NT2/D1 (cell line): ENCODE data around the gene ADAMTS7.

ENCODE experiments used
- DNase-seq: peaks from one replicate; pipeline ENCODE4 v3.0.0-alpha.2; 2011; ENCODE audit warnings: low read depth, low spot score
- H3K27me3 ChIP-seq: 2 replicates; pipeline ENCODE4 v1.6.0; 2011; ENCODE audit warnings: mild to moderate bottlenecking; ENCODE audit not compliant: insufficient read length, insufficient read depth
- H3K36me3 ChIP-seq: 2 replicates; pipeline ENCODE4 v1.6.1; 2011; ENCODE audit warnings: mild to moderate bottlenecking, low read length, mixed read lengths; ENCODE audit not compliant: insufficient read depth, insufficient read length
- H3K4me1 ChIP-seq: 2 replicates; pipeline ENCODE4 v1.5.1; 2011; ENCODE audit not compliant: insufficient read depth, insufficient read length
- H3K4me3 ChIP-seq: 2 replicates; pipeline ENCODE4 v1.5.1; 2011; ENCODE audit warnings: low read depth; ENCODE audit not compliant: insufficient read length
- H3K9ac ChIP-seq: 2 replicates; pipeline ENCODE4 v1.6.0; 2011; ENCODE audit warnings: low read depth; ENCODE audit not compliant: insufficient read length
- H3K9me3 ChIP-seq: 2 replicates; pipeline ENCODE4 v1.5.1; 2011; ENCODE audit warnings: mild to moderate bottlenecking, low read length; ENCODE audit not compliant: insufficient read depth
- SUZ12 ChIP-seq: IDR thresholded peaks from 2 replicates; pipeline ENCODE4 v1.6.1; 2011; ENCODE audit not compliant: insufficient read length, insufficient read depth; ENCODE audit errors: extremely low read depth
- YY1 ChIP-seq: IDR thresholded peaks from 2 replicates; pipeline ENCODE4 v1.6.1; 2011; ENCODE audit not compliant: insufficient read length, insufficient read depth
- ZNF274 ChIP-seq: IDR thresholded peaks from 2 replicates; pipeline ENCODE4 v1.6.1; 2011; ENCODE audit warnings: mild to moderate bottlenecking, low read depth, low read length

ADAMTS7 gene, protein sequence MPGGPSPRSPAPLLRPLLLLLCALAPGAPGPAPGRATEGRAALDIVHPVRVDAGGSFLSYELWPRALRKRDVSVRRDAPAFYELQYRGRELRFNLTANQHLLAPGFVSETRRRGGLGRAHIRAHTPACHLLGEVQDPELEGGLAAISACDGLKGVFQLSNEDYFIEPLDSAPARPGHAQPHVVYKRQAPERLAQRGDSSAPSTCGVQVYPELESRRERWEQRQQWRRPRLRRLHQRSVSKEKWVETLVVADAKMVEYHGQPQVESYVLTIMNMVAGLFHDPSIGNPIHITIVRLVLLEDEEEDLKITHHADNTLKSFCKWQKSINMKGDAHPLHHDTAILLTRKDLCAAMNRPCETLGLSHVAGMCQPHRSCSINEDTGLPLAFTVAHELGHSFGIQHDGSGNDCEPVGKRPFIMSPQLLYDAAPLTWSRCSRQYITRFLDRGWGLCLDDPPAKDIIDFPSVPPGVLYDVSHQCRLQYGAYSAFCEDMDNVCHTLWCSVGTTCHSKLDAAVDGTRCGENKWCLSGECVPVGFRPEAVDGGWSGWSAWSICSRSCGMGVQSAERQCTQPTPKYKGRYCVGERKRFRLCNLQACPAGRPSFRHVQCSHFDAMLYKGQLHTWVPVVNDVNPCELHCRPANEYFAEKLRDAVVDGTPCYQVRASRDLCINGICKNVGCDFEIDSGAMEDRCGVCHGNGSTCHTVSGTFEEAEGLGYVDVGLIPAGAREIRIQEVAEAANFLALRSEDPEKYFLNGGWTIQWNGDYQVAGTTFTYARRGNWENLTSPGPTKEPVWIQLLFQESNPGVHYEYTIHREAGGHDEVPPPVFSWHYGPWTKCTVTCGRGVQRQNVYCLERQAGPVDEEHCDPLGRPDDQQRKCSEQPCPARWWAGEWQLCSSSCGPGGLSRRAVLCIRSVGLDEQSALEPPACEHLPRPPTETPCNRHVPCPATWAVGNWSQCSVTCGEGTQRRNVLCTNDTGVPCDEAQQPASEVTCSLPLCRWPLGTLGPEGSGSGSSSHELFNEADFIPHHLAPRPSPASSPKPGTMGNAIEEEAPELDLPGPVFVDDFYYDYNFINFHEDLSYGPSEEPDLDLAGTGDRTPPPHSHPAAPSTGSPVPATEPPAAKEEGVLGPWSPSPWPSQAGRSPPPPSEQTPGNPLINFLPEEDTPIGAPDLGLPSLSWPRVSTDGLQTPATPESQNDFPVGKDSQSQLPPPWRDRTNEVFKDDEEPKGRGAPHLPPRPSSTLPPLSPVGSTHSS (N-terminal part only)

DNA sequence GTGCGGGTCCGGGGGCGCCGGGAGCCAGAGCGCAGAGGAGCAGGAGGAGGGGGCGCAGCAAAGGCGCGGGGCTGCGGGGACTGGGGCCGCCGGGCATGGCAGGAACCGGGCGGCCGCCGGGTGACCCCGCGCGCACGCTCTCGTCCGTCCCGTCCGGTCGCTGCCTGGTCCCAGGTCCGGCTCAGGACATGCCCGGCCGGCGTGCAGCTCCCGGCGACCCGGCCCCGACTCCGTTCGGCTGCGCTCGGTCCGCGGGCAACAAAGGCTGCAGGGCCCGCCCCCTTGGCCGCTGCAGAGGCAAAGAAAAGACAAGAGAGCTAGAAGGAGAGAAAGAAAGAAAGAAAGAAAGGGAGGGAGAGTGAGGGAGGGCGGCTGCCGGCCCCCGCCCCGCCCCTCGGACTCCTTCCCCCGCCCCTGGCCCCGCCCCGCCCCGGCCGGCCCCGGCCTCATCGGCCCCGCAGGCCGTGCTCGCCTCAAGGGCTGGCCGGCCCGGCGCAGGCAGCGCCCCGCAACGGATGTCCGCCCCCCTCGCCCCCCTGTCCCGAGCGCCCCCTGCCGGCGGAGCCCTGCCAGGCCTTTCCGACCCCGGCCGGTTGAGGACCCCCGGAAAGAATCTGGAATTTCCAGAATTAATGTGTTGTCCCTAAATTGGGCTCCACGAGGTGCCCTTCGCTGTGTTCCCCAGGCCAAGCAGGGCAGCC lies at the start of gene ADAMTS7:
TSS of gene ADAMTS7 (minus strand) at position 341 of the 701 bp plus-strand sequence. CDS start at position 97, 244 bp downstream.
- TF ChIP-seq YY1 (no peak), ZNF274 (no peak), SUZ12 (no peak)
- peaks cover 9% of the 10 kb centered on the region for H3K4me1 ChIP-seq
- H3K36me3 ChIP-seq = no peaks in the 10 kb centered on the region
- peaks cover 27% of the 10 kb centered on the region for H3K27me3 ChIP-seq
- peak; percentile 72 for DNase-seq
- H3K4me3 ChIP-seq = peak within 1 kb of the TSS; percentile 75
- peak within 1 kb of the TSS; percentile 90 for H3K9ac ChIP-seq
- peaks cover 7% of the 10 kb centered on the region; the same call in 1 of the 2 replicates for H3K9me3 ChIP-seq

DNA sequence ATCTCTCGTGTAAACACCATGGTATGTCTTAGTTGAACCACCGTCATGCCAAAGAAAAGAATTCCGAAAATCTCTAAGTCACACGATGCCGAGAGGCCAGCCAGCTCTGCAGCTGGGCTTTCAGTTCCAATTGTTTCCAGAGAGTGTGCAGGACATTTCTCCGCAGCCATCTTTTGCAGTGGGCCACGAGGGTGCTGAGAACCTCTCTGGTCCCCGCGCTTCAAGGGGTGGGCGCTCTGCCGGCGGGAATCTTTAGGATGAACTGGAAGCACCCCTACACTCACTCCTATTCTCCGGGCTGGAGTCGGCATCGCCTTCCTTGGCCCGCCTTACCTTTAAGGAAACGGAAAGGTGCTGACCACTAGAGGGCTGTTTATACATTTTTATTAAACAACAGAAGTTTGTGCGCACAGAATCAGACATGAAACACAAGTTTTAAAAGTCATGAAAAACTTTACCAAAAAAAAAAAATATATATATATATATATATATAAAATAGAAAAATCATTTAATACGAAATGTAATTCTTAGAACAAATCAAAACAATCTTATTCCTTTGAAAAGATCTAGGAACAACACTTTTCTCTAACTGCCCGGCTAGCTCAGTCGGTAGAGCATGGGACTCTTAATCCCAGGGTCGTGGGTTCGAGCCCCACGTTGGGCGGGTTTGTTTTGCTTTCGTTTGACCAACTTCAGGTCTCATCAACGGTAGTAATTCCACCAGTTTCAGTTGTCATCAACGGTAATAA lies 48.9 kb upstream of the ADAMTS7 start:
- DNase-seq = peak; percentile 81
- peak overlapping the region; percentile 85 for H3K9ac ChIP-seq
- no peak for TF ChIP-seq ZNF274
- no peak for TF ChIP-seq YY1
- no peak for TF ChIP-seq SUZ12
- H3K36me3 ChIP-seq = no peaks in the 10 kb centered on the region
- no peaks in the 10 kb centered on the region for H3K27me3 ChIP-seq
- no peaks in the 10 kb centered on the region for H3K9me3 ChIP-seq
- no peaks in the 10 kb centered on the region for H3K4me1 ChIP-seq
- H3K4me3 ChIP-seq = peak overlapping the region; percentile 54

DNA sequence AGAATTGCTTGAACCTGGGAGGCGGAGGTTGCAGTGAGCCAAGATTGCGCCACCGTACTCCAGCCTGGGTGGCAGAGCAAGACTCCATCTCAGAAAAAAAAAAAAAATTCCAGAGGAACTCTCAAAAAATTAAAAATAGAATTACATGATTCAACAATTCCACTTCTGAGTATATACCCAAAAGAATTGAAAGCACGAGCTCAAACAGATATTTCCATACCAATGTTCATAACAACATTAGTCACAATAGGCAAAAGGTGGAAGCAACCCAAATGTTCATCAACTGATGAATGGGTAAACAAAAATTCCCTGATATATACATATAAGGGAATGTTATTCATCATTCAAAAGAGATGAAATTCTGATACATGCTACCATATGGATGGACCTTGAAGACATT lies 44.5 kb upstream of the ADAMTS7 start:
- Histone ChIP-seq H3K4me1 (no peaks in the 10 kb centered on the region), H3K9ac (no peak overlapping the region), H3K36me3 (no peaks in the 10 kb centered on the region), H3K27me3 (no peaks in the 10 kb centered on the region), H3K4me3 (no peak overlapping the region), H3K9me3 (no peaks in the 10 kb centered on the region)
- DNase-seq = no peak
- TF ChIP-seq SUZ12 = no peak
- TF ChIP-seq ZNF274 = no peak
- no peak for TF ChIP-seq YY1

DNA sequence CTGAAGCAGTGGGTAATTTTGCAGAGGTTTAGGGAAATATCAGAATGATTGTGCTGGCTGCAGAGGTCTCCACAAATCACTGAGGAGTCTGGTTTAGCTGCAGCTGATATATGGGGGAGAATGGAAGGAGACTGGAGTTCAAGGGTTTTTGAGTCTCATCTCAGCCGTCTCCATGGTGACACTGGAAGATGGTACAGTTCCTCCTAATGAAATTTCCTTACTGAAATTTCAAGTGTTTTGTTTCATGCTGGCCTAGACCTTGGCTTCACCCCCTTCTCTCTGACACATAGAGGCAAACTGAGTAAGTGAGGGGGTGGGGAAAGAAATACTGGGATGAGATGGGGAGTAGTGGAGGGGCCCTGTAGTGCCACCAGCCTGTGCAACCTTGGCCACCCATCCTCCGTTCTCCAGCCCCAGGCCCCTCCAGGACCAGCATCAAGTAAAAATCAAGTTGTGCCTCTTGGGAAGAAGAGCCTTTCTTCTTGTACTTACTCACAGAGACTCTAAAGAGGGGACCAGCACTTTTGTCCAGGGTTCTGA lies 43.6 kb upstream of the ADAMTS7 start:
- H3K9ac ChIP-seq = no peak overlapping the region
- no peaks in the 10 kb centered on the region for H3K9me3 ChIP-seq
- no peak overlapping the region for H3K4me3 ChIP-seq
- DNase-seq = no peak
- TF ChIP-seq ZNF274 (no peak), YY1 (no peak), SUZ12 (no peak)
- no peaks in the 10 kb centered on the region for H3K4me1 ChIP-seq
- no peaks in the 10 kb centered on the region for H3K36me3 ChIP-seq
- no peaks in the 10 kb centered on the region for H3K27me3 ChIP-seq

DNA sequence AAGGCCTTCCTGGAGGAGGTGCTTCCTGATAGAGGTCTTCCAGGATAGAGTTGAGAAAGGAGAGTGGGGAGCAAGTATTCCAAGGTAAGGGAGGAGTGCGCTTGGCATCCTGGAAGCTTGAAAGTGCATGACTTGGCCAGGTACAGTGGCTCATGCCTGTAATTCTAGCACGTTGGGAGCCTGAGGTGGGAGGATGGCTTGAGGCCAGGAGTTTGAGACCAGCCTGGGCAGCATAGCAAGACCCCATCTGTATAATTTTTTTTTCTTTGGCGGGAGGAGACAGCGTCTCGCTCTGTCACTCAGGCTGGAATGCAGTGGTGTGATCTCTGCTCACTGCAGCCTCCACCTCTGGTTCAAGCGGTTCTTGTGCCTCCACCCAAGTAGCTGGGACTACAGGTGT lies 42.2 kb upstream of the ADAMTS7 start:
- Histone ChIP-seq H3K9me3 (no peaks in the 10 kb centered on the region), H3K27me3 (no peaks in the 10 kb centered on the region), H3K9ac (no peak overlapping the region), H3K36me3 (no peaks in the 10 kb centered on the region), H3K4me3 (no peak overlapping the region), H3K4me1 (peaks cover 1% of the 10 kb centered on the region)
- TF ChIP-seq SUZ12 (no peak), ZNF274 (no peak), YY1 (no peak)
- DNase-seq = no peak

DNA sequence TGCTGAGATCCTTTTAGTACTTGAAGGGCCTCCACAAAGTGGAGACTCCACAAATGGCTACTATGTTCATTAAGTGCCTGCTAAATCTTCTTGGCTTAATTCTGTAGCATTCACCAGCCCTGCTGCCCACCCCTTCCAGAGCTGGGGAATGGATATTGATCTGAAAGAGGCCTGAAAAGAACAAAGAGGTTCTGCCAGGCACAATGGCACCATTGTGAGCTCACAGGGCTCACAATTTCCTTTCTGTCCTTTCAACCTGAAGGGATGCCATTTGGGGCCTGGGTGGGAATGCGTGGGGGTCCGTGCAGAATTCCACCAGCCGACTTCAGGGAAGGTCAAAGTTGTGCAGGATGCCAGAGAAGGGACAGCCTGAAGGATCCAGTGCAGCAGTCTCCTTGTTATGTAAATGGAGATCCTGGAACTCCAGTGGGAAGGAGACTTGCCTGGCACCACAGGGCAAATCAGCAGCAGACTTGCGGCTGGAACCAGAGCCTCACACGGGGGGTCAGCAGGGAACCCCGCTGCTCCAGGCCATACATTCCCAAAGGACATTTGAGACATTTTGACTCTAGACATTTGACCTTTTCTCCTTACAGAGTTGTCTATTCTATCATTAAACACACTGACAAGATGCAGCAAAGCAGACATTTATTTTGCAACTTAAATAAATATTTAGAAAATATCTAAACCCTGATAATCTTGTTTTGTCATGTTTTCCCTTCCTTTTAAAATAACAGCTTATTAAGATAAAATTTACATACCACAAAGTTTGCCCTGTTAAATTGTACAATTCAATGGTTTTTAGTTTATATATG lies 39.9 kb upstream of the ADAMTS7 start:
- H3K4me3 ChIP-seq = no peak overlapping the region
- no peaks in the 10 kb centered on the region for H3K36me3 ChIP-seq
- DNase-seq = no peak
- no peak overlapping the region for H3K9ac ChIP-seq
- peaks cover 2% of the 10 kb centered on the region for H3K4me1 ChIP-seq
- no peaks in the 10 kb centered on the region for H3K27me3 ChIP-seq
- TF ChIP-seq SUZ12 (no peak), ZNF274 (no peak), YY1 (no peak)
- H3K9me3 ChIP-seq = no peaks in the 10 kb centered on the region
